PC-9 (cell line): ENCODE measurements around the gene MTHFSD. TPM values are rescaled to one million over a fixed set of nuclear protein-coding genes. Genes with fewer than 3 reads are reported as not detected.
A peak's percentile ranks its signal among the peaks of the same experiment; 100 is the strongest.

Experiments
- BruUV-seq: library from RNA; stranded (reverse); fragments of 400-500 nt; replicated peaks from 2 replicates; lab custom pipeline; 2021; lab: Mats Ljungman, UMichigan
- CTCF ChIA-PET: fragments of 300-600 bp; sonication (Branson Sonifier 250); formaldehyde crosslinking; loops from one replicate; lab custom pipeline; 2022; ENCODE audit warnings: antibody characterized with exemption; lab: Charles Lee
- POLR2A ChIA-PET: fragments of 300-600 bp; sonication (Branson Sonifier 250); formaldehyde crosslinking; loops from one replicate; lab custom pipeline; 2022; ENCODE audit warnings: antibody characterized with exemption; ENCODE audit not compliant: unreplicated experiment; lab: Charles Lee
- DNase-seq, 2 experiments: peaks; one replicate each; pipeline versions ENCODE4 v3.0.0 to v3.0.0-alpha.2; 2015 to 2022; ENCODE audit warnings: mixed read lengths in 1 of 2
- H2AFZ ChIP-seq: fragments of 200-600 bp; sonication (generic); 2 replicates; pipeline ENCODE4 v1.8.1; 2017; ENCODE audit warnings: antibody characterized with exemption
- H3F3A ChIP-seq: fragments of 200-600 bp; sonication (generic); 2 replicates; pipeline ENCODE4 v1.8.1; 2017; ENCODE audit warnings: antibody characterized with exemption, mild to moderate bottlenecking, low read depth; ENCODE audit not compliant: insufficient read depth
- H3K27ac ChIP-seq: fragments of 200-600 bp; sonication (generic); 2 replicates; pipeline ENCODE4 v1.6.1; 2016; ENCODE audit warnings: mixed run types
- H3K27me3 ChIP-seq: fragments of 200-600 bp; sonication (generic); 2 replicates; pipeline ENCODE4 v1.6.1; 2016; ENCODE audit warnings: low read depth, mixed run types; ENCODE audit not compliant: insufficient read depth
- H3K36me3 ChIP-seq: fragments of 200-600 bp; sonication (generic); 2 replicates; pipeline ENCODE4 v1.6.1; 2016; ENCODE audit warnings: low read depth, mixed run types
- H3K4me1 ChIP-seq: fragments of 200-600 bp; sonication (generic); replicated peaks from 2 replicates; pipeline ENCODE4 v1.6.1; 2016; ENCODE audit warnings: mixed run types; ENCODE audit not compliant: insufficient read depth
- H3K4me2 ChIP-seq: fragments of 200-600 bp; sonication (generic); 2 replicates; pipeline ENCODE4 v1.6.1; 2017; ENCODE audit warnings: mixed run types
- H3K4me3 ChIP-seq: fragments of 200-600 bp; sonication (generic); 2 replicates; pipeline ENCODE4 v1.6.1; 2016; ENCODE audit warnings: mixed run types
- H3K79me2 ChIP-seq: fragments of 200-600 bp; sonication (generic); 2 replicates; pipeline ENCODE4 v1.6.1; 2017; ENCODE audit warnings: low read depth, mixed run types
- H3K9me2 ChIP-seq: fragments of 200-600 bp; sonication (generic); 2 replicates; pipeline ENCODE4 v1.8.1; 2017; ENCODE audit warnings: mild to moderate bottlenecking; ENCODE audit not compliant: insufficient read depth
- H3K9me3 ChIP-seq: fragments of 200-600 bp; sonication (generic); 2 replicates; pipeline ENCODE4 v1.8.1; 2016; ENCODE audit warnings: low read depth; ENCODE audit not compliant: insufficient read depth
- H4K20me1 ChIP-seq: fragments of 200-600 bp; sonication (generic); 2 replicates; pipeline ENCODE4 v1.8.1; 2017; ENCODE audit not compliant: insufficient read depth
- EZH2 ChIP-seq: fragments of 200-600 bp; sonication (generic); IDR thresholded peaks from 2 replicates; pipeline ENCODE4 v1.8.0; 2017; ENCODE audit warnings: antibody characterized with exemption, low read depth
- intact Hi-C: fragments of 100-400 bp; cut with micrococcal nuclease; formaldehyde crosslinking; loops from one replicate; pipeline ENCODE4 v1.10.0; 2022; ENCODE audit not compliant: unreplicated experiment
- total RNA-seq: library from RNA; stranded (reverse); gene quantifications from 2 replicates; pipeline ENCODE4 v1.2.3, GENCODE V29; 2021
- TF ChIP-seq, protein P1 (sequence below): fragments of 200-600 bp; sonication (generic); conservative IDR thresholded peaks from 2 replicates; pipeline ENCODE4 v1.6.1; 2017; ENCODE audit warnings: mixed run types, antibody characterized with exemption, mild to moderate bottlenecking, moderate library complexity

Gene MTHFSD
- total RNA-seq, 1 experiment from 2014 or later: 25.7 TPM

DNA sequence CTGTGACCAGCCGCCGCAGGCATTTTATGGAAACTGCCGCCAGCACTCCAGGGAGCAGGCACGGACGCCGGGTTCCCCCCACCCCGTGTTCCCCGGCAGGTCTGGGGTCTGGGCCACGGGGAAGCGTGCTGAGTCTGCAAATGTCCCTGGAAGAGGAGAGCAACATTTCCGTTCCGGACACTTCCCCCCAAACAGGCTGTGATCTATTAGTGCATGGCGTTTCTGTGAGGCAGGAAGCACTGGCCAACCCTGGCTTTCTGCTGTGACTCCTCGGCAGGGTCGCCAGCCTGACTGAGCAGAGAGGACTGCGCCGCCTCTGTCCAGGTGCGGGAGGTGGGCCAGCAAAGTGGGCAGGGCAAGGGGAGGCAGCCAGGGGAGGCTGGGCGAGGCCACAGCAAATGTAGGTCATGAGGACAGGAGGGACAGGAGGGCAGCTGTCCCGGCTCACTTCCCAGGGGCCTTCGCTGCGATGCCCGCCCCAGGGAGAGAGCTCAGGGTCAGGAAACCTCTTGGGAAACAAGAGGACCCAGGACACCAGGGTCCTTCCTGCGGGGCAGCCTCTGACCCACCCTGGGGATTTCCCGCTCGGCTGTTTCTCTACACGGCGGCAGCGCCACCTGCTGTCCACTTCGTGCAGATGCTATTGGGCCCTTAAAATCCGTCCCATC, 35.3 kb downstream of the MTHFSD start:
- no peaks in the 10 kb centered on the region for H3F3A ChIP-seq
- peak overlapping the region; percentile 30; the same call in 1 of the 2 replicates for H3K4me3 ChIP-seq
- peak in 1 of 2 experiments; percentile 41 for DNase-seq
- BruUV-seq: no TSS peak
- no peak overlapping the region for H3K27ac ChIP-seq
- peak overlapping the region; percentile 64 for H3K4me2 ChIP-seq
- H3K27me3 ChIP-seq: peaks cover 78% of the 10 kb centered on the region
- no peaks in the 10 kb centered on the region for H3K36me3 ChIP-seq
- no peak for TF ChIP-seq EZH2
- TF ChIP-seq, protein P1, sequence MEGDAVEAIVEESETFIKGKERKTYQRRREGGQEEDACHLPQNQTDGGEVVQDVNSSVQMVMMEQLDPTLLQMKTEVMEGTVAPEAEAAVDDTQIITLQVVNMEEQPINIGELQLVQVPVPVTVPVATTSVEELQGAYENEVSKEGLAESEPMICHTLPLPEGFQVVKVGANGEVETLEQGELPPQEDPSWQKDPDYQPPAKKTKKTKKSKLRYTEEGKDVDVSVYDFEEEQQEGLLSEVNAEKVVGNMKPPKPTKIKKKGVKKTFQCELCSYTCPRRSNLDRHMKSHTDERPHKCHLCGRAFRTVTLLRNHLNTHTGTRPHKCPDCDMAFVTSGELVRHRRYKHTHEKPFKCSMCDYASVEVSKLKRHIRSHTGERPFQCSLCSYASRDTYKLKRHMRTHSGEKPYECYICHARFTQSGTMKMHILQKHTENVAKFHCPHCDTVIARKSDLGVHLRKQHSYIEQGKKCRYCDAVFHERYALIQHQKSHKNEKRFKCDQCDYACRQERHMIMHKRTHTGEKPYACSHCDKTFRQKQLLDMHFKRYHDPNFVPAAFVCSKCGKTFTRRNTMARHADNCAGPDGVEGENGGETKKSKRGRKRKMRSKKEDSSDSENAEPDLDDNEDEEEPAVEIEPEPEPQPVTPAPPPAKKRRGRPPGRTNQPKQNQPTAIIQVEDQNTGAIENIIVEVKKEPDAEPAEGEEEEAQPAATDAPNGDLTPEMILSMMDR: peak; percentile 88
- CTCF ChIA-PET: interaction anchor here (0.6 kb wide), 1 partner anchor 84 kb away, joined by 17 read pairs; no protein-coding TSS in a partner anchor
- H2AFZ ChIP-seq: no peak overlapping the region
- intact Hi-C loops: loop anchor here (1.0 to 10.0 kb wide), 2 partner anchors 175 to 447 kb away; no protein-coding TSS in a partner anchor
- H4K20me1 ChIP-seq: no peaks in the 10 kb centered on the region; the same call in 1 of the 2 replicates
- no peaks in the 10 kb centered on the region for H3K9me3 ChIP-seq
- H3K9me2 ChIP-seq: no peaks in the 10 kb centered on the region
- H3K4me1 ChIP-seq: no peaks in the 10 kb centered on the region
- POLR2A ChIA-PET: no interaction called here
- no peaks in the 10 kb centered on the region for H3K79me2 ChIP-seq

DNA sequence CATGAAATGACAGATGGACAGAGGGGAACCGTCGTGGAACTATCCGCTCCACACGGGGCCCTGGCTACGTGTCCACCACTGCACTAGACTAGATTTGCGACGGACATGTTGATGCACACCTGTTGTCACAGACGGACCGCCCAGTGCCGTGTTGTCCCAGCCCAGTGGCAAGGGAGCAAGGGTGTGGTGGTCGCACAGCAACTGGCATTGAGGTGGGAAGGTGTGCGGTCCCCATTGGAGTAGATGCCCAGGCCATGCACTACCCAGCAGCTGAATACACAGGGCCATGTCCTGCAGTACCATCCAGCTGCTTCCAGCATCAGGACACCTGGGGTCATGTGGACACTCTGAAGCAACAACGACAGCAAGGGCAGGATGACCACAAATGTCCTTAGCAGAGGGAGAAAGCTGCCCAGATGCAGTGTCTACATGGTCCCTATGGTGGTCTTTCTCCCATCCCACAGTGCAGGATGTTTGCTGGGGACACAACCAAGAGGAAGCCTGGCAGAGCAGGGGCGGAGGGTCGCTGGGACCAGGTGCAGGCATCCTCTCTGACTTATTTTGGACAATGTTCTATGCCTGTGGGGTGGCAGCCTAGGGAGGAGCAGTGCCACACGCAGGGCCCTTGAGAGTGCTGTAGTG, 35.9 kb downstream of the MTHFSD start:
- ChIA-PET CTCF (no interaction called here), POLR2A (no interaction called here)
- H3K4me1 ChIP-seq: no peaks in the 10 kb centered on the region
- no peak overlapping the region for H3K27ac ChIP-seq
- H3K9me3 ChIP-seq: no peaks in the 10 kb centered on the region
- intact Hi-C loops: loop anchor here (10.0 kb wide), 1 partner anchor 174 kb away; no protein-coding TSS in a partner anchor
- H3K9me2 ChIP-seq: no peaks in the 10 kb centered on the region
- no peaks in the 10 kb centered on the region for H3F3A ChIP-seq
- no peak for DNase-seq
- BruUV-seq: no TSS peak
- no peaks in the 10 kb centered on the region; the same call in 1 of the 2 replicates for H4K20me1 ChIP-seq
- H3K4me2 ChIP-seq: no peak overlapping the region
- peaks cover 74% of the 10 kb centered on the region for H3K27me3 ChIP-seq
- no peak overlapping the region for H2AFZ ChIP-seq
- H3K4me3 ChIP-seq: no peak overlapping the region
- no peaks in the 10 kb centered on the region for H3K36me3 ChIP-seq
- no peaks in the 10 kb centered on the region for H3K79me2 ChIP-seq
- no peak for TF ChIP-seq EZH2
- TF ChIP-seq, protein P1: no peak

DNA sequence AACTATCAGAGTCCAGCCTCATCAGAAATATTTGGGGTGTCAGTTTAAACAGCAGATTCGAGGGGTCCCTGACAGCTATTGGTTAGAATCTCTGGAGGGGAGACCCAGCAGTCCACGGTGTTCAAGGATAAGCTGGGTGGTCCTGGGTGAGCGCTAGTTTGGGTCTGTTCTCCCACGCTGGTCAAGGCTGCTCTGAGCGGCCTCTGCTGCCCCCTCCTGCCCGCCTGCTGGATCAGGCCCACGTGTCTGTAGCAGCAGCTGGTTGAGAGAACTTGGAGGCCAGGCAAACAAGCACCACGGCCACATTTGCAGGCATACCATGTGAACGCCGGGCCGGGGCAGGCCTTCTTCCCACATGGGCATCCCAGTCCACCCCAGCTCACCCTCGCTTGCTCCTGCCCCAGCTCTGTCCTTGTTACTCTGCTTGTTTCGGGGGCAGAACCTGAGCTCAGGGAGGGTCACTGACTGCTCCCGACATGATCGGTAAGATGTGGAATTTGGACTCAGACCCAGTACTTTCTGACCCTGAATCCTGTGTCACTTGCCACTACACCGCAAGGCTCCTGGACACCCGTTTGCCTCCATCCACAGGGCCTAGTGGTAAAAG, 37.3 kb downstream of the MTHFSD start:
- no peak overlapping the region for H3K27ac ChIP-seq
- no peaks in the 10 kb centered on the region for H3F3A ChIP-seq
- intact Hi-C loops: loop anchor here (1.0 to 10.0 kb wide), 2 partner anchors 173 to 696 kb away; no protein-coding TSS in a partner anchor
- no peak overlapping the region for H3K4me2 ChIP-seq
- no peaks in the 10 kb centered on the region for H3K4me1 ChIP-seq
- CTCF ChIA-PET: interaction anchor here (0.7 to 1.4 kb wide), 3 partner anchors 299 to 697 kb away, joined by 3 to 6 read pairs (median 5); no protein-coding TSS in a partner anchor
- no peaks in the 10 kb centered on the region for H3K36me3 ChIP-seq
- TF ChIP-seq EZH2: no peak
- TF ChIP-seq, protein P1: peak; percentile 67
- H3K9me3 ChIP-seq: no peaks in the 10 kb centered on the region
- no peaks in the 10 kb centered on the region for H3K9me2 ChIP-seq
- DNase-seq: peak in 1 of 2 experiments; percentile 34
- BruUV-seq: no TSS peak
- H4K20me1 ChIP-seq: peaks cover 5% of the 10 kb centered on the region; the same call in 1 of the 2 replicates
- peaks cover 69% of the 10 kb centered on the region for H3K27me3 ChIP-seq
- H2AFZ ChIP-seq: no peak overlapping the region; the same call in 1 of the 2 replicates
- POLR2A ChIA-PET: no interaction called here
- H3K79me2 ChIP-seq: no peaks in the 10 kb centered on the region
- H3K4me3 ChIP-seq: no peak overlapping the region
